H1 (cell line): ENCODE measurements around the gene SVOPL. TPM values are rescaled to one million over a fixed set of nuclear protein-coding genes. Genes with fewer than 3 reads are reported as not detected.

Experiments
- CTCF ChIA-PET: fragments of 300-600 bp; sonication (Branson Sonifier 250); formaldehyde crosslinking; loops from one replicate; lab custom pipeline; 2021; ENCODE audit not compliant: partially characterized antibody; lab: Charles Lee
- POLR2A ChIA-PET: fragments of 300-600 bp; sonication (Branson Sonifier 250); formaldehyde crosslinking; loops from one replicate; lab custom pipeline; 2021; ENCODE audit warnings: inconsistent platforms; ENCODE audit not compliant: partially characterized antibody; lab: Charles Lee
- DNase-seq, 2 experiments: peaks; one replicate each; pipeline versions ENCODE4 v3.0.0 to v3.0.0-alpha.2; 2010 to 2022; ENCODE audit warnings: low spot score in 2 of 2, low read depth in 1 of 2, mixed read lengths in 1 of 2
- FAIRE-seq: peaks from 2 replicates; lab custom pipeline; 2011; peaks lifted over from hg19 to GRCh38; lab: Jason Lieb, UNC
- H2AFZ ChIP-seq: 2 replicates; pipeline ENCODE4 v1.8.1; 2012; ENCODE audit warnings: low read length, inconsistent platforms
- H2AK5ac ChIP-seq: 2 replicates; pipeline ENCODE4 v1.6.1; 2013; ENCODE audit warnings: low read depth, low read length
- H2BK120ac ChIP-seq: replicated peaks from 2 replicates; pipeline ENCODE3; 2013; ENCODE audit warnings: low read depth, low read length, inconsistent platforms
- H2BK12ac ChIP-seq: 2 replicates; pipeline ENCODE4 v1.6.1; 2013; ENCODE audit warnings: low read depth, low read length
- H2BK15ac ChIP-seq: 2 replicates; pipeline ENCODE4 v1.6.1; 2013; ENCODE audit warnings: low read length
- H2BK20ac ChIP-seq: 2 replicates; pipeline ENCODE4 v1.6.1; 2013; ENCODE audit warnings: low read length
- H2BK5ac ChIP-seq: 2 replicates; pipeline ENCODE4 v1.6.1; 2013; ENCODE audit warnings: low read depth, low read length
- H3K14ac ChIP-seq: 2 replicates; pipeline ENCODE4 v1.6.1; 2013; ENCODE audit warnings: inconsistent platforms; ENCODE audit not compliant: insufficient read length
- H3K18ac ChIP-seq: 2 replicates; pipeline ENCODE4 v1.6.1; 2013; ENCODE audit warnings: low read length; ENCODE audit errors: extremely low read depth
- H3K23ac ChIP-seq: 2 replicates; pipeline ENCODE4 v1.6.1; 2013; ENCODE audit warnings: inconsistent platforms; ENCODE audit not compliant: insufficient read length
- H3K23me2 ChIP-seq: 2 replicates; pipeline ENCODE4 v1.6.1; 2013; ENCODE audit warnings: low read depth, low read length
- H3K27ac ChIP-seq: 2 replicates; pipeline ENCODE4 v1.6.1; 2011; ENCODE audit warnings: low read depth, low read length, inconsistent platforms
- H3K27me3 ChIP-seq, 4 experiments: replicated peaks in 1 of 4; 1 replicate in 1 of 4; 2 replicates in 3 of 4; pipeline versions ENCODE4 v1.6.1 to v1.8.1; 2011 to 2013; ENCODE audit warnings: low read length in 3 of 4, mild to moderate bottlenecking in 3 of 4, inconsistent platforms in 2 of 4, mixed read lengths in 2 of 4, moderate library complexity in 1 of 4; ENCODE audit not compliant: control insufficient read depth in 3 of 4, insufficient read depth in 3 of 4; ENCODE audit errors: extremely low read depth in 1 of 4
- H3K36me3 ChIP-seq, 4 experiments: 2 replicates each; pipeline versions ENCODE4 v1.6.1 to v1.8.1; 2011 to 2013; ENCODE audit warnings: mild to moderate bottlenecking in 4 of 4, low read length in 3 of 4, moderate library complexity in 2 of 4, control low read depth in 1 of 4, inconsistent platforms in 1 of 4; ENCODE audit not compliant: insufficient read depth in 4 of 4, control insufficient read depth in 2 of 4
- H3K4ac ChIP-seq: replicated peaks from 2 replicates; pipeline ENCODE3; 2013; ENCODE audit warnings: low read length, low read depth, mixed read lengths, inconsistent platforms; ENCODE audit not compliant: insufficient read length
- H3K4me1 ChIP-seq, 4 experiments: replicated peaks in 1 of 4; 1 replicate in 1 of 4; 2 replicates in 3 of 4; pipeline versions ENCODE4 v1.6.1 to v1.8.1; 2011 to 2013; ENCODE audit warnings: low read length in 3 of 4, inconsistent platforms in 2 of 4, mixed read lengths in 1 of 4; ENCODE audit not compliant: insufficient read depth in 4 of 4, control insufficient read depth in 3 of 4
- H3K4me2 ChIP-seq, 2 experiments: 2 replicates each; pipeline versions ENCODE4 v1.6.1 to v1.8.1; 2011 to 2013; ENCODE audit warnings: low read depth in 2 of 2, low read length in 2 of 2, control low read depth in 1 of 2, inconsistent platforms in 1 of 2, mild to moderate bottlenecking in 1 of 2; ENCODE audit not compliant: insufficient read depth in 1 of 2
- H3K4me3 ChIP-seq, 4 experiments: fragments of 200-600, 300-600 bp in 1 of 4; sonication (generic), shearing (Covaris generic), sonication (Bioruptor Twin) in 1 of 4; 2 replicates each; pipeline versions ENCODE4 v1.5.1 to v1.8.1; 2011 to 2016; ENCODE audit warnings: low read length in 4 of 4, low read depth in 3 of 4, control low read depth in 2 of 4, inconsistent platforms in 2 of 4, mild to moderate bottlenecking in 2 of 4, mixed read lengths in 1 of 4, moderate library complexity in 1 of 4; ENCODE audit not compliant: insufficient read depth in 2 of 4; ENCODE audit errors: extremely low read depth in 1 of 4
- H3K56ac ChIP-seq: replicated peaks from 2 replicates; pipeline ENCODE3; 2013; ENCODE audit warnings: low read depth, mild to moderate bottlenecking, mixed read lengths, low read length, inconsistent platforms; ENCODE audit not compliant: insufficient read length
- H3K79me1 ChIP-seq: 2 replicates; pipeline ENCODE4 v1.6.1; 2013; ENCODE audit warnings: low read depth, low read length, control low read depth
- H3K79me2 ChIP-seq, 2 experiments: 2 replicates each; pipeline versions ENCODE4 v1.6.1 to v1.8.1; 2012 to 2013; ENCODE audit warnings: low read length in 2 of 2, mild to moderate bottlenecking in 2 of 2, inconsistent platforms in 1 of 2; ENCODE audit not compliant: insufficient read depth in 2 of 2, control insufficient read depth in 1 of 2
- H3K9ac ChIP-seq, 4 experiments: replicated peaks in 1 of 4; 1 replicate in 1 of 4; 2 replicates in 3 of 4; pipeline versions ENCODE4 v1.6.1 to v1.8.1; 2011 to 2013; ENCODE audit warnings: low read depth in 3 of 4, low read length in 3 of 4, control low read depth in 2 of 4, mild to moderate bottlenecking in 2 of 4, moderate library complexity in 2 of 4, inconsistent platforms in 1 of 4; ENCODE audit errors: extremely low read depth in 1 of 4
- H3K9me3 ChIP-seq, 2 experiments: 2 replicates each; pipeline versions ENCODE4 v1.6.1 to v1.8.1; 2012 to 2013; ENCODE audit warnings: mild to moderate bottlenecking in 2 of 2, moderate library complexity in 2 of 2, control low read depth in 1 of 2, inconsistent platforms in 1 of 2, low read depth in 1 of 2, low read length in 1 of 2, mixed read lengths in 1 of 2; ENCODE audit not compliant: insufficient read depth in 2 of 2
- H4K20me1 ChIP-seq, 2 experiments: replicated peaks in 1 of 2; 2 replicates each; pipeline versions ENCODE3 to v1.8.1; 2011 to 2013; ENCODE audit warnings: inconsistent platforms in 2 of 2, low read length in 2 of 2, mild to moderate bottlenecking in 1 of 2; ENCODE audit not compliant: insufficient read depth in 2 of 2, control insufficient read depth in 1 of 2
- H4K5ac ChIP-seq: 2 replicates; pipeline ENCODE4 v1.6.1; 2013; ENCODE audit warnings: low read length, low read depth, mixed read lengths, inconsistent platforms; ENCODE audit not compliant: insufficient read length
- H4K8ac ChIP-seq: 2 replicates; pipeline ENCODE4 v1.8.0; 2013; ENCODE audit warnings: mild to moderate bottlenecking, moderate library complexity, low read length, inconsistent platforms; ENCODE audit not compliant: insufficient read depth; ENCODE audit errors: extremely low read depth
- H4K91ac ChIP-seq: replicated peaks from 2 replicates; pipeline ENCODE3; 2013; ENCODE audit warnings: low read length, mixed read lengths, inconsistent platforms; ENCODE audit not compliant: insufficient read length
- ASH2L ChIP-seq: fragments of 200-600, 300-600 bp; sonication (generic); IDR thresholded peaks from one replicate; pipeline ENCODE4 v1.7.1; 2017; ENCODE audit warnings: low read length
- CBX5 ChIP-seq: fragments of 300-800, 300-1000 bp; sonication (generic); IDR thresholded peaks from 2 replicates; pipeline ENCODE4 v1.7.1; 2016; ENCODE audit warnings: antibody characterized with exemption, low read length, low read depth
- CHD1 ChIP-seq: IDR thresholded peaks from 2 replicates; pipeline ENCODE4 v1.6.1; 2012; ENCODE audit warnings: low read depth, low read length, improper control_type of control experiment
- CHD2 ChIP-seq: IDR thresholded peaks from 2 replicates; pipeline ENCODE4 v1.6.1; 2012; ENCODE audit warnings: low read length, improper control_type of control experiment
- EGR1 ChIP-seq: IDR thresholded peaks from 2 replicates; pipeline ENCODE4 v1.6.1; 2011; ENCODE audit warnings: low read depth, low read length, borderline replicate concordance
- HDAC6 ChIP-seq: IDR thresholded peaks from one replicate; pipeline ENCODE4 v1.7.1; 2012; ENCODE audit warnings: low read depth, mild to moderate bottlenecking, inconsistent platforms, low read length, moderate library complexity
- NRF1 ChIP-seq: IDR thresholded peaks from 2 replicates; pipeline ENCODE4 v1.6.1; 2011; ENCODE audit warnings: mild to moderate bottlenecking, low read depth, low read length, improper control_type of control experiment
- RBBP5 ChIP-seq: IDR thresholded peaks from 2 replicates; pipeline ENCODE4 v1.7.1; 2012; ENCODE audit warnings: low read depth, mild to moderate bottlenecking, inconsistent platforms, low read length, moderate library complexity, borderline replicate concordance
- RFX5 ChIP-seq: IDR thresholded peaks from 2 replicates; pipeline ENCODE4 v1.6.1; 2011; ENCODE audit warnings: low read depth, low read length, improper control_type of control experiment, borderline replicate concordance
- SP1 ChIP-seq: IDR thresholded peaks from 2 replicates; pipeline ENCODE4 v1.6.1; 2011; ENCODE audit warnings: low read depth, low read length
- SP2 ChIP-seq: IDR thresholded peaks from 2 replicates; pipeline ENCODE4 v1.6.1; 2012; ENCODE audit warnings: mild to moderate bottlenecking, low read length, inconsistent platforms
- SP4 ChIP-seq: IDR thresholded peaks from 2 replicates; pipeline ENCODE4 v1.6.1; 2012; ENCODE audit warnings: low read length, inconsistent platforms
- SUZ12 ChIP-seq: fragments of 200-600 bp; sonication (generic); IDR thresholded peaks from 2 replicates; pipeline ENCODE4 v1.6.1; 2012; ENCODE audit warnings: mild to moderate bottlenecking, inconsistent platforms, low read length, moderate library complexity, mixed read lengths
- TAF7 ChIP-seq: optimal IDR thresholded peaks from 2 replicates; pipeline ENCODE3; 2011; ENCODE audit warnings: low read depth, mild to moderate bottlenecking, inconsistent platforms, low read length, moderate library complexity, borderline replicate concordance
- TBP ChIP-seq: IDR thresholded peaks from 2 replicates; pipeline ENCODE4 v1.6.1; 2011; ENCODE audit warnings: low read depth, low read length, improper control_type of control experiment
- polyA plus RNA-seq, 7 experiments: library from polyadenylated mRNA; depleted of rRNA in 3 of 7; stranded (reverse) in 5 of 7; unstranded in 2 of 7; fragments of >200 nt in 5 of 7; fragments of 200-250 nt in 2 of 7; gene quantifications; 1 replicate in 5 of 7; 2 replicates in 1 of 7; 4 replicates in 1 of 7; pipeline versions ENCODE4 v1.2.1 to v1.2.3, GENCODE V29; 2011 to 2013; ENCODE audit warnings: missing spikeins in 2 of 7, mixed read lengths in 2 of 7
- total RNA-seq: library from RNA; stranded (reverse); fragmentation: NEBNext Ultra II Directional; extraction: Animal tissue kit (Norgen Biotek cat#: 25700); gene quantifications from 2 replicates; pipeline ENCODE4 v1.2.1, GENCODE V29; 2021
- TF ChIP-seq, protein P1 (sequence below): IDR thresholded peaks from 2 replicates; pipeline ENCODE4 v1.6.1; 2011; ENCODE audit warnings: low read depth, mild to moderate bottlenecking, low read length; ENCODE audit not compliant: insufficient read depth

Gene SVOPL
- total and polyA plus RNA-seq, 2 of the 8 experiments (the other 6 are each of a cell fraction or from before 2014, with no cell fraction given), result 1.1 to 1.4 TPM

DNA sequence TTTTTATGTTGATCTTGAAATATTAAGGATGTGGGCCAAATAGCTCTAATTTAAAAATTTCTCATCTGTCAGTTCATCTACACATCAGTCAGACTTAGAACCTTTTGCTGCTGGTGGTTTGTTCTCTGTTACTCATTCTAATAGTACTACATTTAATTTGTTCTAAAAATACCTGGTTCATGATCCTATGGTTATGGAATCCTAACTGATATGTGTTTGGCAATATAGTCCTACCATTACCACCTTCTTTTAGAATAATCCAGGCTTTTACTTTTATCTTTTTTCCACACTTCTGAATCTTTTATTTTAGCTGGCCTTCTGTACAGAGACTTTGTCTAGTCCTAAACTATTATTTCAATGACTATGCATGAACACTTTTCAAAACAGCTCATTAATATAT is 116.9 kb downstream of the SVOPL start:
- Histone ChIP-seq H3K14ac (no peak overlapping the region), H3K27ac (no peak overlapping the region), H3K27me3 (no peaks in the 10 kb centered on the region), H3K4ac (no peak overlapping the region), H3K18ac (no peak overlapping the region), H2BK15ac (no peak overlapping the region), H4K91ac (no peak overlapping the region), H3K4me3 (no peak overlapping the region), H2BK12ac (no peak overlapping the region), H3K23ac (no peak overlapping the region), H4K5ac (no peak overlapping the region), H3K79me2 (0 out of 4 replicates have a peak, but pooled peaks cover 0 to 3% of the 10 kb centered on the region in 2 experiments), H2BK5ac (no peak overlapping the region), H3K56ac (no peak overlapping the region), H2BK20ac (no peak overlapping the region), H4K8ac (no peak overlapping the region), H2BK120ac (no peak overlapping the region), H3K36me3 (peaks cover 14 to 80% (median 56%) of the 10 kb centered on the region in 4 experiments), H3K23me2 (no peaks in the 10 kb centered on the region), H4K20me1 (no peaks in the 10 kb centered on the region), H2AFZ (no peak overlapping the region), H3K9ac (no peak overlapping the region), H3K9me3 (no peaks in the 10 kb centered on the region), H2AK5ac (no peak overlapping the region), H3K4me1 (no peaks in the 10 kb centered on the region), H3K4me2 (no peak overlapping the region), H3K79me1 (no peaks in the 10 kb centered on the region)
- ChIA-PET CTCF (interaction anchor here (1.1 kb wide), 1 partner anchor 154 kb away, joined by 3 read pairs; no protein-coding TSS in a partner anchor), POLR2A (no interaction called here)
- no peak for FAIRE-seq
- no peak for DNase-seq
- TF ChIP-seq SUZ12 (no peak), CBX5 (no peak), EGR1 (no peak), CHD1 (no peak), HDAC6 (no peak), ASH2L (no peak), TAF7 (no peak), CHD2 (no peak), SP4 (no peak), SP1 (no peak), SP2 (no peak), RBBP5 (no peak), RFX5 (no peak), TBP (no peak), NRF1 (no peak)
- TF ChIP-seq, protein P1, sequence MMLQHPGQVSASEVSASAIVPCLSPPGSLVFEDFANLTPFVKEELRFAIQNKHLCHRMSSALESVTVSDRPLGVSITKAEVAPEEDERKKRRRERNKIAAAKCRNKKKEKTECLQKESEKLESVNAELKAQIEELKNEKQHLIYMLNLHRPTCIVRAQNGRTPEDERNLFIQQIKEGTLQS, result no peak
